Astrocyte of the spinal cord (primary cell): ENCODE results near the gene ERC1.

Experiments used
- DNase-seq: peaks from one replicate; pipeline ENCODE4 v3.0.0; 2011; ENCODE audit warnings: low read depth, low spot score
- H3K4me3 ChIP-seq: 2 replicates; pipeline ENCODE4 v1.5.1; 2011; ENCODE audit warnings: low read depth, mild to moderate bottlenecking, low read length, moderate library complexity
- in situ Hi-C: cut with HindIII; loops from 2 replicates; pipeline ENCODE4 v1.10.0; 2017; ENCODE audit warnings: low sequenced_read_pairs
- TF ChIP-seq, protein P1 (sequence below): IDR thresholded peaks from 2 replicates; pipeline ENCODE4 v1.5.1; 2012; ENCODE audit warnings: low read depth, mild to moderate bottlenecking, low read length, inconsistent platforms

Gene ERC1

GRCh38 chr12:1262011-1262410 lies 271.0 kb downstream of the ERC1 start:
- DNase-seq: no peak
- TF ChIP-seq, protein P1, sequence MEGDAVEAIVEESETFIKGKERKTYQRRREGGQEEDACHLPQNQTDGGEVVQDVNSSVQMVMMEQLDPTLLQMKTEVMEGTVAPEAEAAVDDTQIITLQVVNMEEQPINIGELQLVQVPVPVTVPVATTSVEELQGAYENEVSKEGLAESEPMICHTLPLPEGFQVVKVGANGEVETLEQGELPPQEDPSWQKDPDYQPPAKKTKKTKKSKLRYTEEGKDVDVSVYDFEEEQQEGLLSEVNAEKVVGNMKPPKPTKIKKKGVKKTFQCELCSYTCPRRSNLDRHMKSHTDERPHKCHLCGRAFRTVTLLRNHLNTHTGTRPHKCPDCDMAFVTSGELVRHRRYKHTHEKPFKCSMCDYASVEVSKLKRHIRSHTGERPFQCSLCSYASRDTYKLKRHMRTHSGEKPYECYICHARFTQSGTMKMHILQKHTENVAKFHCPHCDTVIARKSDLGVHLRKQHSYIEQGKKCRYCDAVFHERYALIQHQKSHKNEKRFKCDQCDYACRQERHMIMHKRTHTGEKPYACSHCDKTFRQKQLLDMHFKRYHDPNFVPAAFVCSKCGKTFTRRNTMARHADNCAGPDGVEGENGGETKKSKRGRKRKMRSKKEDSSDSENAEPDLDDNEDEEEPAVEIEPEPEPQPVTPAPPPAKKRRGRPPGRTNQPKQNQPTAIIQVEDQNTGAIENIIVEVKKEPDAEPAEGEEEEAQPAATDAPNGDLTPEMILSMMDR: no peak
- H3K4me3 ChIP-seq: no peak overlapping the region
- in situ Hi-C loops: no loop called here

DNA sequence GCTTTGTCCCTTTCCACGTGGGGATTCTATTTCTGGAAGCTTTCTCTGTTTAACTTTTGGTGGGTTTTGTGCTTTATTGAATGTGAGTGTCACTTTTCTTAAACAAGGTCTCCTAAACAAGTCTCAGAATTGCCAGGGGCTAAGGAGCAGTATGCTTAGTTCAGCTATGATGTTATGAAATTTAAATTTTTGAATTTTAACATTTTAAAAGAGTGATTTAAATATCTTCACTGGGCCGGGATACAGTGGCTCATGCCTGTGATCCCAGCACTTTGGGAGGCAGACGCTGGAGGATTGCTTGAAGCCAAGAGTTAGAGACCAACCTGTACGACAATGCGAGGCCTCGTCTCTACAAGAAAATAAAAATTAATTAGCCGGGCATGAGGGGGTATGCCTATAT lies 276.2 kb downstream of the ERC1 start:
- no peak overlapping the region for H3K4me3 ChIP-seq
- in situ Hi-C loops: no loop called here
- no peak for DNase-seq
- TF ChIP-seq, protein P1: no peak

- in situ Hi-C loops: no loop called here
- TF ChIP-seq, protein P1: no peak
- no peak for DNase-seq
- H3K4me3 ChIP-seq: no peak overlapping the region
These were observed 281.1 kb downstream of the ERC1 start for GRCh38 chr12:1272142-1272541.

DNA sequence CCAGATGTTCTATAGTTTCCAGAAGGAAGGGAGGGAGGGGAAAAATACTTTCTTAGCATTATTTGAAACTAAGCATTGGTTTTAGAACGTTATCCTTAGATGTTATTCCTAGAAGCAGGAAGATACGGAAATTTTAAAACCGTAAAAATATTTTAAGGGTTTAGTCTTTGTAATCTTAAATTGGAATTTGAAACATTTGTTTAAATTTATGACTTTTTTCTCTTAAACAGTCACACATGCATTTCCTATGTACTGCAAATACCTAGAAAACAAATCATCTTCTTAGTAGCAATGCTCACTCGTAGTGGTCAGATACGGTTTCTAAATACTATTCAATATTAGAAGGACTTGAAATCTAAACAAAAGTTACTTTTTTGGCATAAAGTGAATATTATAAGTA lies 282.0 kb downstream of the ERC1 start:
- no peak for DNase-seq
- in situ Hi-C loops: no loop called here
- TF ChIP-seq, protein P1: no peak

DNA sequence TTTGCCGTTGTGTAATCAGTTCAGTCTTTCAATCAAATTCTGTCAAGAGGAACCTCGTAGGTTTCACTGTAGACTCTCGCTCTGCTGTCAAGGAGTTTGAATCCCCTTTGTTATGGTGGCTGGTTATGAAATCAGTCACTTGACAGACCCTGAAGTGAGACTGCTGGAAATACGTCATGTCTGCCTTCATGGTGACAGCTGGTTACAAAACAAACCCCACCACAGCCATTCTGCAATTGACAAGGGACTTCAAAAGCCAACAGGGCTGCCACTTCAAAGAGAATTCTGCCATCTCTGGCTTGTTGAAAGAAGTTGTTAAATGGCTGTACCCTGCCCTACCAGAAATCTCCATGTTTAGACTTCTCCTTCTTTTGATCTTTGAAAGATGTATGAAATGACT lies 286.9 kb downstream of the ERC1 start:
- TF ChIP-seq, protein P1: no peak
- in situ Hi-C loops: no loop called here
- no peak overlapping the region for H3K4me3 ChIP-seq
- DNase-seq: no peak

More for the DNA sequence above, 282.0 kb downstream of the ERC1 start:
- H3K4me3 ChIP-seq: no peak overlapping the region

DNA sequence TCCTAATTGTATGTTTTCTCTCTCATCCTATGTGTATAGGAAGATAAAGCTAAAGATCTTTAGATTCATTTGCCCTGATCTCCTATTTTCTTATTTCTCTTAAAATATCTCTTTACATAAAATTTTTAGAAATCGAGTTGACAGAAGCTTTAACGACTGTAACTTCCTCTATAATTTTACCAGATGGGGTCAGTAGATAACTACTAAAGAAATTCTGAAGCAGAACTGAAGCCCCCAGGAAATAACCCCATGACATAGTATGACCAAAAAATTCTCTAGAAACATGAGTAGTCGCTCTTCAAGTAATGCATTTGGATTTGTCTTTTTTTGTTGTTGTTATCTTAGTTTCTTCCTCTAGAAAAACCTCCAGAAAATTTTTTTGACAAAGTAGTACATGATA lies 288.0 kb downstream of the ERC1 start:
- in situ Hi-C loops: no loop called here
- TF ChIP-seq, protein P1: peak; percentile 10
- peak; percentile 14 for DNase-seq
- no peak overlapping the region for H3K4me3 ChIP-seq

GRCh38 chr12:1280059-1280458 lies 289.0 kb downstream of the ERC1 start:
- TF ChIP-seq, protein P1: no peak
- in situ Hi-C loops: no loop called here
- H3K4me3 ChIP-seq: no peak overlapping the region
- no peak for DNase-seq
